ENCODE results near the gene STAT4.
A peak's percentile ranks its signal among the peaks of the same experiment; 100 is the strongest.

Gene STAT4

GRCh38 chr2:191166756-191167445 lies 16.1 kb upstream of the STAT4 start:
- Mint-ChIP-seq H3K4me3 (no peak overlapping the region), H3K27me3 (ENCODE audit: low read depth, poor library complexity) (no peaks in the 10 kb centered on the region), H3K4me1 (peaks cover 23% of the 10 kb centered on the region), H3K36me3 (ENCODE audit: low read depth) (no peaks in the 10 kb centered on the region), H3K9me3 (no peaks in the 10 kb centered on the region), H3K27ac (no peak overlapping the region)
- no peak for DNase-seq
- TF ChIP-seq CTCF (IDR thresholded peaks at IDR 0.05), result no peak

- no peaks in the 10 kb centered on the region for H3K9me3 Mint-ChIP-seq
- peaks cover 23% of the 10 kb centered on the region for H3K4me1 Mint-ChIP-seq
- H3K36me3 Mint-ChIP-seq (ENCODE audit: low read depth), result no peaks in the 10 kb centered on the region
- DNase-seq, result no peak
- H3K27ac Mint-ChIP-seq, result no peak overlapping the region
- no peaks in the 10 kb centered on the region for H3K27me3 Mint-ChIP-seq (ENCODE audit: low read depth, poor library complexity)
- no peak for TF ChIP-seq CTCF (IDR thresholded peaks at IDR 0.05)
- H3K4me3 Mint-ChIP-seq, result no peak overlapping the region
Measured at GRCh38 chr2:191166111-191166755, 15.4 kb upstream of the STAT4 start.

GRCh38 chr2:191165176-191165643 lies 14.4 kb upstream of the STAT4 start:
- H3K4me3 Mint-ChIP-seq, result no peak overlapping the region
- H3K9me3 Mint-ChIP-seq, result no peaks in the 10 kb centered on the region
- TF ChIP-seq CTCF (IDR thresholded peaks at IDR 0.05), result peak; percentile 67
- H3K27ac Mint-ChIP-seq, result no peak overlapping the region
- no peak for DNase-seq
- peaks cover 23% of the 10 kb centered on the region for H3K4me1 Mint-ChIP-seq
- no peaks in the 10 kb centered on the region for H3K27me3 Mint-ChIP-seq (ENCODE audit: low read depth, poor library complexity)
- no peaks in the 10 kb centered on the region for H3K36me3 Mint-ChIP-seq (ENCODE audit: low read depth)

- peaks cover 4% of the 10 kb centered on the region for H3K36me3 Mint-ChIP-seq (ENCODE audit: low read depth)
- H3K9me3 Mint-ChIP-seq, result no peaks in the 10 kb centered on the region
- TF ChIP-seq CTCF (IDR thresholded peaks at IDR 0.05), result no peak
- H3K27ac Mint-ChIP-seq, result no peak overlapping the region
- H3K4me3 Mint-ChIP-seq, result no peak overlapping the region
- H3K27me3 Mint-ChIP-seq (ENCODE audit: low read depth, poor library complexity), result no peaks in the 10 kb centered on the region
- H3K4me1 Mint-ChIP-seq, result no peaks in the 10 kb centered on the region
- DNase-seq, result no peak
Measured at GRCh38 chr2:191158747-191159146, 8.0 kb upstream of the STAT4 start.

DNA sequence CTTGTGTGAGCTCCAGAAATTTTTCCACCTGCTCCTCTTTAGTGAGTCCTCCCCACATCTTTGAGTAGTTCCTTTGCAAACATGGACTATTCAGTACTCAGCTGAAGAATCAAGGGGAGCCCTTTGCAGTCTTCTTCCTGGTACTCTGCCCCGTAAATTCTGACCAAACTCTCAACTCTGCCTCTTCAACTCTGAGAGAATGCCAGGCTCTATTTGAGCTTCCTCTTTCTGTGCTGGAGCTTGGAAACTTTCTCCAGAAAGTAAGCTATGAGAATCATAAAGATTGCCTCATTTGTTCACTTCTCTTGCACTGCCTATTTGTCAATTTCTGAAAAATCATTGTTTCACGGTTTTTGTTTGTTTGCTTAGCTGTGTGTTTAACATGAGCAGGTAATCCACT lies 7.4 kb upstream of the STAT4 start:
- DNase-seq, result no peak
- H3K4me1 Mint-ChIP-seq, result no peaks in the 10 kb centered on the region
- no peaks in the 10 kb centered on the region for H3K9me3 Mint-ChIP-seq
- H3K27ac Mint-ChIP-seq, result no peak overlapping the region
- no peak overlapping the region for H3K4me3 Mint-ChIP-seq
- H3K27me3 Mint-ChIP-seq (ENCODE audit: low read depth, poor library complexity), result no peaks in the 10 kb centered on the region
- H3K36me3 Mint-ChIP-seq (ENCODE audit: low read depth), result peaks cover 4% of the 10 kb centered on the region
- TF ChIP-seq CTCF (IDR thresholded peaks at IDR 0.05), result no peak

Data from nephron progenitor cell (in vitro differentiated cells).